Cardiac muscle cell (in vitro differentiated cells and primary cell): ENCODE measurements around the gene AAGAB. TPM values are rescaled to one million over a fixed set of nuclear protein-coding genes. Genes with fewer than 3 reads are reported as not detected.

Experiments used
- DNase-seq, 2 donors: peaks; one replicate each; pipeline versions ENCODE4 v3.0.0 to v3.0.0-alpha.2; 2010 to 2017; ENCODE audit warnings: low read depth in 1 of 2, low spot score in 1 of 2
- H3K27ac ChIP-seq: fragments of 200-600 bp; sonication (generic); 2 replicates; pipeline ENCODE4 v1.5.1; 2016
- H3K27me3 ChIP-seq: fragments of 200-600 bp; sonication (generic); 2 replicates; pipeline ENCODE4 v1.6.0; 2016; ENCODE audit warnings: control low read depth
- H3K36me3 ChIP-seq: fragments of 200-600 bp; sonication (generic); 2 replicates; pipeline ENCODE4 v1.5.1; 2016; ENCODE audit warnings: control low read depth
- H3K4me1 ChIP-seq: fragments of 200-600 bp; sonication (generic); 2 replicates; pipeline ENCODE4 v1.8.1; 2017; ENCODE audit warnings: low read depth, mild to moderate bottlenecking, mixed run types
- H3K4me3 ChIP-seq: fragments of 200-600 bp; sonication (generic); 2 replicates; pipeline ENCODE4 v1.5.1; 2016; ENCODE audit warnings: mild to moderate bottlenecking
- H3K9me3 ChIP-seq: fragments of 200-600 bp; sonication (generic); 2 replicates; pipeline ENCODE4 v1.5.1; 2017; ENCODE audit warnings: low read depth, mild to moderate bottlenecking, control low read depth
- CTCF ChIP-seq: IDR thresholded peaks from 2 replicates; pipeline ENCODE4 v1.5.1; 2012; ENCODE audit warnings: low read depth, mild to moderate bottlenecking, low read length
- polyA plus RNA-seq: library from polyadenylated mRNA; unstranded; fragments of >200 nt; fragmentation: Nextera tagmentation; extraction: Ambion mirVana; gene quantifications from 2 replicates; pipeline ENCODE4 v1.2.1, GENCODE V29; 2016
- total RNA-seq: library from RNA; depleted of rRNA; stranded (reverse); fragments of >200 nt; gene quantifications from 2 replicates; pipeline ENCODE4 v1.2.3, GENCODE V29; 2016

The AAGAB gene
- total and polyA plus RNA-seq, 2 experiments from 2014 or later: 27.8 to 45.3 TPM

- Histone ChIP-seq H3K4me1 (no peaks in the 10 kb centered on the region), H3K36me3 (peaks cover 45% of the 10 kb centered on the region), H3K9me3 (no peaks in the 10 kb centered on the region), H3K27me3 (no peaks in the 10 kb centered on the region), H3K4me3 (no peak overlapping the region), H3K27ac (no peak overlapping the region)
- DNase-seq: no peak
- no peak for TF ChIP-seq CTCF
Observed at GRCh38 chr15:67187351-67187854, 67.1 kb downstream of the AAGAB start.

GRCh38 chr15:67186688-67187087, 67.8 kb downstream of the AAGAB start:
- Histone ChIP-seq H3K4me3 (no peak overlapping the region), H3K9me3 (no peaks in the 10 kb centered on the region), H3K36me3 (peaks cover 49% of the 10 kb centered on the region), H3K27me3 (no peaks in the 10 kb centered on the region), H3K4me1 (no peaks in the 10 kb centered on the region), H3K27ac (no peak overlapping the region)
- DNase-seq: no peak
- TF ChIP-seq CTCF: no peak

GRCh38 chr15:67186226-67186649, 68.2 kb downstream of the AAGAB start:
- TF ChIP-seq CTCF: no peak
- no peaks in the 10 kb centered on the region for H3K9me3 ChIP-seq
- H3K4me1 ChIP-seq: no peaks in the 10 kb centered on the region
- DNase-seq: peak in 1 of 2 donors; percentile 67
- peaks cover 48% of the 10 kb centered on the region for H3K36me3 ChIP-seq
- no peak overlapping the region for H3K4me3 ChIP-seq
- H3K27me3 ChIP-seq: no peaks in the 10 kb centered on the region
- no peak overlapping the region for H3K27ac ChIP-seq

GRCh38 chr15:67185621-67186225, 68.7 kb downstream of the AAGAB start:
- no peak overlapping the region for H3K4me3 ChIP-seq
- H3K36me3 ChIP-seq: peaks cover 49% of the 10 kb centered on the region
- no peak overlapping the region for H3K27ac ChIP-seq
- DNase-seq: peak in 1 of 2 donors; percentile 60
- no peaks in the 10 kb centered on the region for H3K4me1 ChIP-seq
- H3K9me3 ChIP-seq: no peaks in the 10 kb centered on the region
- TF ChIP-seq CTCF: no peak
- H3K27me3 ChIP-seq: no peaks in the 10 kb centered on the region

- DNase-seq: no peak
Observed at GRCh38 chr15:67185051-67185450, 69.4 kb downstream of the AAGAB start.

More at GRCh38 chr15:67185051-67185450, 69.4 kb downstream of the AAGAB start:
- Histone ChIP-seq H3K4me1 (no peaks in the 10 kb centered on the region), H3K9me3 (no peaks in the 10 kb centered on the region), H3K4me3 (no peak overlapping the region), H3K27me3 (no peaks in the 10 kb centered on the region), H3K27ac (no peak overlapping the region), H3K36me3 (peaks cover 43% of the 10 kb centered on the region)
- no peak for TF ChIP-seq CTCF
